ENCODE measurements around the gene RPS27A.
"Not testable (repeated sequence)": the region's sequence is repeated elsewhere in the genome, so short reads cannot be mapped to it uniquely, and the experiment has no call there.

Gene RPS27A

GRCh38 chr2:55239656-55240222 lies 7.3 kb downstream of the RPS27A start:
- DNase-seq: no peak

- not testable (repeated sequence) for DNase-seq
Observed at GRCh38 chr2:55241582-55241981, 9.1 kb downstream of the RPS27A start.

GRCh38 chr2:55242617-55243016 lies 10.1 kb downstream of the RPS27A start:
- no peak for DNase-seq

GRCh38 chr2:55245411-55245810 lies 12.9 kb downstream of the RPS27A start:
- DNase-seq: no peak

- DNase-seq: no peak
Observed at GRCh38 chr2:55247025-55247424, 14.5 kb downstream of the RPS27A start.

- no peak for DNase-seq
Observed at GRCh38 chr2:55252832-55253231, 20.3 kb downstream of the RPS27A start.

GRCh38 chr2:55259586-55259985 lies 27.1 kb downstream of the RPS27A start:
- DNase-seq: not testable (repeated sequence)

- no peak for DNase-seq
Observed at GRCh38 chr2:55268288-55268906, 35.9 kb downstream of the RPS27A start.

GRCh38 chr2:55268907-55269644 lies 36.6 kb downstream of the RPS27A start, which contains the start of gene MTIF2:
Gene MTIF2, minus strand, starts transcription at chr2:55269231. Its CDS starts 5,373 bp downstream, at chr2:55263858.
- DNase-seq: peak; percentile 90

- DNase-seq: no peak
Observed at GRCh38 chr2:55269645-55269990, 37.1 kb downstream of the RPS27A start.

- not testable (repeated sequence) for DNase-seq
Observed at GRCh38 chr2:55274346-55274745, 41.9 kb downstream of the RPS27A start.

- DNase-seq: no peak
Observed at GRCh38 chr2:55277310-55277709, 44.8 kb downstream of the RPS27A start.

GRCh38 chr2:55279214-55279835 lies 46.8 kb downstream of the RPS27A start:
- not testable (repeated sequence) for DNase-seq

GRCh38 chr2:55279859-55280424 lies 47.5 kb downstream of the RPS27A start:
- DNase-seq: not testable (repeated sequence)

- not testable (repeated sequence) for DNase-seq
Observed at GRCh38 chr2:55280851-55281546, 48.5 kb downstream of the RPS27A start.

GRCh38 chr2:55282110-55282917 lies 49.8 kb downstream of the RPS27A start:
- DNase-seq: peak; percentile 83

GRCh38 chr2:55283083-55283482 lies 50.6 kb downstream of the RPS27A start:
- DNase-seq: no peak
